ENCODE results near the gene TBX10.

GRCh38 chr11:67617243-67617953, 22.2 kb downstream of the TBX10 start:
- TF ChIP-seq CTCF (IDR thresholded peaks at IDR 0.05): no peak
- no peak for TF ChIP-seq POLR2A (IDR thresholded peaks at IDR 0.05)
